Measurements from ENCODE around the gene FIGN.

The FIGN gene

DNA sequence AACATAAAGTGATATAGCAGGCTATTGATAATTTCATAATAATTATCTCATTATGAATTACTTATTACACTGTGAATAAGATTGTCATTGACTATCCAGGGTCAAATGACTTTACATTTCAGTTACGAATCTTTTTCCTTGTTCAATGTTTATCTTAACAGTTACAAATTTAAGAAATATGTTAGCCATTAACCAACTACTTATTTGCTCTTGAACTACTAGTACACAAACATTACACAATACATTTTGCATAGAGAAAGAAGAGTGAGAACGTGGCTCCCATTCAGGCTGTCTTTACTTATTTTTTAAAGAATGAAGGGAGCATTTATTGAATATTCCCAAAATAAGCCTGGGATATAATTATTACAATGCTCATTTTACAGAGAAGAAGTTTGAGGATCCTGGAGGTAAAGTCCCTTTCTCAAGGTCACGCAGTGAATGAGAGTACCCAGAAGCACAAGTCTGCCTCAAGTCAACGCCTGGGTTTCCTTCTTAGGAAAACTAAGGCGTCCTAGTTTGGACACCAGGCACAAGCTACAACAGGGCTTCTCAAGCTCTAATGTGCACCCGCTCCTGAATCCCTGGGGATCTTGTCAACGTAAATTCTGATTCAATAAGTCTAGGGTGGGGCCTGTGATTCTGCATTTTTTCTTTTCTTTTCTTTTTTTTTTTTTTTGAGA, 164.2 kb downstream of the FIGN start:
- no peak for DNase-seq (ENCODE audit: extremely low read depth in 1 of 2, low read depth in 1 of 2)

DNA sequence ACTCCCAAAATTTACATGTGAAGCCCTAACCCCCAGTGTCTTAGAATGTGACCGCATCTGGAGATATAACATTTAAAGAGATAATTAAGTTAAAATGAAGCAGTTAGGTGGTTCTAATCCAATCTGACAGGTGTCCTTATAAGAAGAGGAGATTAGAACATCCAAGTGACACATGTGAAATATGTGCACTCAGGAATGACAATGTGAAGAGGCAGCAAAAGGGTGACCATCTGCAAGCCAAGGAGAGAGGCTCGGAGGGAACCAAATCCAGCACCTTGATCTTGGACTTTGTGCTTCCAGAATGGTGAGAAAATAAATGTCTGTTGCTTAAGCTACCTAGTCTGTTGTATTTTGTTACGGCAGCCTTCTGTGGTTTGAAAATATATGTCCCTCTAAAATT, 165.4 kb downstream of the FIGN start:
- no peak for DNase-seq (ENCODE audit: extremely low read depth in 1 of 2, low read depth in 1 of 2)

DNA sequence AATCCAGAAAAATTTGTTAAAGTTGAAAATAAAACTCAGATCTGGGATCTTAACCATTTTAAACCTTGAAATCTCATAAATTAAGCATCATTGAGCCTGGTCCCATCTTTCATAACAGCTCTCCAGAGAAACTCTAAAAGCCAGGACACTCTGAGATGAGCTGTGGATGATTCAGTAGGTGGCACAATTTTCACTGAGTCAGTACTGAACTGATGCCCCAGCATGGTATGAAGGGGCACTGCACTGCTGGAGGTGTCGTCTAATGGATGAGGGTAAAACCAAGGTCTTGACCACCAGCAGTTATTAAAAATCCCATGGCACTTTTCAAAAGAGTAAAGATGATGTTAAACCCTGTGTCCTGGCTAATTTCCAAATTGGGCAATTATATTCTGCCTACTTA, 170.6 kb downstream of the FIGN start:
- no peak for DNase-seq (ENCODE audit: extremely low read depth in 1 of 2, low read depth in 1 of 2)

DNA sequence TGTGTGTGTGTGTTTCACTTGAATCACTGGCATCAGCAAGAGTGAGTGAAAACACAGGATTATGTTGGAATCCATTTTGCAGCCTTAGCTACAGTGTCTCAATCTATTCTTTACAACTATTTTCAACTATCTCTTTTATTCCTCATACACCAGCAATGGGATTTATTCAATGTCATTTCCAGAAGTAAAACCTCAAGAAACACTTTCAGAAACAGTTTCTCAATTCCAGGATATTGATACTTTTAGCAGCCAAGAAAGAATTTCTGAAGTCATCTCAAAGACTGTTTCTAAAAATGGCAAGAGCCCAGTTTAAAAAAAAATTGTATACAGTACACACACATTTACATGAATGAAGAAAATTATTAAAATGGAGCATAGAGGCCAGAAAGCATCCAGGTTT, 171.6 kb downstream of the FIGN start:
- DNase-seq (ENCODE audit: extremely low read depth in 1 of 2, low read depth in 1 of 2), result no peak

DNA sequence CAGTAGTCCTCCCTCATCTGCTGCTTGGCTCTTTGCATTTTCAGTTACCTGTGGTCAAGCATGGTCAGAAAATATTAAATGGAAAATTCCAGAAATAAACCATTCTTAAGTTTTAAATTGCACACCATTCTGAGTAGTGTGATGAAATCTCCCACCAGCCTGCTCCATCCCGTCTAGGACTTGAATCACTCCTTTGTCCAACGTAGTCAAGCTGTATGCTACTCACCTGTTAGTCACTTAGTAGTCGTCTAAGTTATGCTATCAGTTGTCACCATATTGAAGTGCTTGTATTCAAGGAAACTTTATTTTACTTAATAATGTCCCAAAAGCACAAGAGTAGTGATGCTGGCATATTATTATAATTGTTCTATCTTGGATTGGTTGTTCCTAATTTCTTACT, 172.5 kb downstream of the FIGN start:
- no peak for DNase-seq (ENCODE audit: extremely low read depth in 1 of 2, low read depth in 1 of 2)

DNA sequence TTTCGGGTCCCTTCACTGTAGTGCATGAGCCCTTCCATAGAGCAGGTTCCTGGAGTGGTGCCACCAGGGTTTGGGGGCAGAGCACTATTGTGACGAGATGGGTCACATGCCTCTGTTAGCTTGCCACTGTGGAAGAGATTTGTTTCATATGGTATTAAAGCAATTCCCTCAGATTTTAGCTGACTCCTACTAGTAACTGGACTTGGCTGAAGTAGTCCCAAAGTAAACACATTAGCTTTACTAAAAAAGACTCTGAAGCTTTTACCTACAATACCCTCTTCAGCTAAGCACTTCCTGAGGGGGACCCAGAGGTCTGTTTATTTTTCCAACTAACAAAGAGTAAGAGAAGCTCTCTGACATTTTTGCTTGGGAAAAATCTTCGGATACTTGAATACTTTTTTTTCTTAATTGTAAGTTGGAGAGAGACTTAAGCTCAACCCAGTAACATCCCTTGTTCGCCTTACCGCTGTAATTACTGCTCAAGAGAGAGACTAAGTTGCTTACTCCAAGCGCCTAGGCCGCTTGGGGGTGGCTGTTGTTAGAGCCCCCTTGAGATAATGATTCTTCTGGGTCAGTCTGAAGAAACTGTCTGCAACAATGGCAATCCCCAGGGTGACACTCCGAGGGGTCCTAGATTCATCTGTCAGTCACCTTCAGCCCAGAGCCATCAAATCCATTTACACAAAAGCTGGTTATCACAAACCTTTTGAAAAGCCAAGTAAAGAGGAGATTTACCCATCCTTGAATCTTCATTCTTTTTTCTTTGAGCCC, 177.4 kb downstream of the FIGN start:
- no peak for DNase-seq (ENCODE audit: extremely low read depth in 1 of 2, low read depth in 1 of 2)

DNA sequence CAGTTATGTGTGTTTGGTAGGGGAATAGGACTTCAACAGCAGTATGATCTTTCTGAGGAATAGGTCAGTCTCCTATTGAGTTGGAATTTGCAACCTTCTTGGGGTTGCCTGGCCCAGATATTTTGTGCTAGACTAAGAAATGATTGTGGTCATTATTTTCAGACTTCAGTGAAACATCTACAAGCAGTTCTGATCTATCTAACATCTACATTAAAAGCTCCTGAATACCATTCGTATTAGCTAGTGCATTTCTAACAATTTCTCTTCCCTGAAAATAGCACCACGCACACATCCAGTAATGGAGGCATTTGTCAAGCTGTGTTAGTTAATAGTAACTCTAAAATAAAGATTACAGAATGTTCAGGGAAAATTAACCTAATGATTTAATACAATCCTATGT, 179.3 kb downstream of the FIGN start:
- DNase-seq (ENCODE audit: extremely low read depth in 1 of 2, low read depth in 1 of 2), result no peak

DNA sequence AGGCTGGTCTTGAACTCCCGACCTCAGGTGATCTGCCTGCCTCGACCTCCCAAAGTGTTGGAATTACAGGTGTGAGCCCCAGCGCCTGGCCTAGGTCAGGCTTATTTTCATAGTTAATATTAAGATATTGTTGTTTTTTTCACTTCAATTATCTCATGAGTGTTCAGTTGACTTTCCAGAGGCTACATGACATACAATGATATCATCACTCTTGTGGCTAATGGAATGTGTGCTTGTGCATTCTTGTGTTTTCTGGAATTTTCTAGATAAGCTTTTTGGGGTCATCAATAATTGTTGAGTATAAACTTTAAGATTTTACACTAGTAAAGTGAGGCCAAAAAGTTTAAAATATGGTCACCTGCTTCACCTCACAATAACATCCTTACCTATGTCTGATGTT, 180.9 kb downstream of the FIGN start:
- no peak for DNase-seq (ENCODE audit: extremely low read depth in 1 of 2, low read depth in 1 of 2)

DNA sequence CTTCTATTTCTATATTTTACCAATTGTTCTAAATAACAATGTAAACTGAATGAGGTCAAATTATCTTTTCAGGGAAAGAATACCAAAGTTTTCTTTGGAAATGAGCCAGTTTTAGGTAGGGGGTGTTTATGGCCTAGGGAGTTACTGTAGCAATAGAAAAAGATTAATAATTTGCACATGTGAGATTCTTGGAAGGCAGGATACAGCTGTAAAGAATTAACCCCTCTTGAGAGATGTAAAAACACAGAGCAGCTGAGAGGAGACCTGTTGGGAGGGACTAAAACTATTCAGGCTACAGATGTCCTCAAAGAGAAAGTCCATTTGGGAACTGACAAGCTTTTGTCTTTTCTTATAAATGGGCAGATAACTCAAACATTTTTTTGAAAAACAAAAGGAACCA, 182.2 kb downstream of the FIGN start:
- DNase-seq (ENCODE audit: extremely low read depth in 1 of 2, low read depth in 1 of 2), result no peak

DNA sequence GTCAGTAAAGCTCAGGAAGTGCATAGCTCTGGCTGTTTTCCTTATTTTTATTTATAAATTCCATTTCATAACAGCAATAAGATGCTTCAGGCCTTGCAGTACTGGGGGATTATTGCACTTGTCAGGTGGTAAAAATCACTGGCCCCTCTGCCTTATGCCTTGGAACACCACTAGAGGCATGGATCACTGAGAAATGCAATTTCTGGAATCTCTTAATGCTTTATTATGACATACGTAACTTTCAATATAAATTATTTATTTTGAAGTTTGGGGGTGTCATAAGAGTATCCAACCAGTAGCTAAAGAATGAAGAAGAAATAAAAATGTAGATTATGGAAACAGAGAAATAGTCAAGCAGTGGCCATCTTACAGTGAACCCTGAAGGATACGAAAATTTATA, 183.1 kb downstream of the FIGN start:
- no peak for DNase-seq (ENCODE audit: extremely low read depth in 1 of 2, low read depth in 1 of 2)

DNA sequence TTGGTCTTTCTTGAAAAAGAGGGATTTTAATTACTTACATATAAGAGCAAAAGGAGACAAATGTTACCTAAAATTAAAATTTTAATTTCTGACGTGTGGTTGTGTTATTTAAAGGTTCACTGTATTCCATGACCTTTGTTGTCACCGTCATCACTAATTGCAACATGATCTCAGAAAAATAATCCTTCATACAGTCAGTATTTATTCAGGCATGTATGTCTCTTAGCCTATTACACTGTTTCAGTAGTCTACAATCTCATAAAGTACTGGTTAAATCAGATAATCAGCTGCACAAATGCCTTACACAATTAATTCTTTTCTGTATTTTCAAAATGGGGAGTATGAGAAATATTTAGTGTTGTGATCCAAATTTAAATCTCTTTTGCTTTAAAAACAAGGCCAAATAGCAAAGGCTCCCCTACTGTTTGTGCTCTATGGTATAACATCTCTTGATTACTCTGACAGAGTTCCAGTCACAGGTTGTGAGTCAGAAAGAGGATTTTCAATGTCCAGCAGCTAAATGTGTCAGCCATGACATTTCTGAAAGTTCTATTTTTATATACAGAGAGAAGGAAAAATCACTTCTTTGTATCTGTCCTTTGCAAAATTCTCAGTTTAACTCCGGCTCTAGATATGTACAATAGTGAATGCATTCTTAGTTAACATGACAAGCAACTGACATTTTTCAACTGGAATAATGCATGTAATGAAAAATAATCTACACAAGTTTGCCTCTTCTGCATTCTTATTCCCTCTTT, 184.0 kb downstream of the FIGN start:
- no peak for DNase-seq (ENCODE audit: extremely low read depth in 1 of 2, low read depth in 1 of 2)

DNA sequence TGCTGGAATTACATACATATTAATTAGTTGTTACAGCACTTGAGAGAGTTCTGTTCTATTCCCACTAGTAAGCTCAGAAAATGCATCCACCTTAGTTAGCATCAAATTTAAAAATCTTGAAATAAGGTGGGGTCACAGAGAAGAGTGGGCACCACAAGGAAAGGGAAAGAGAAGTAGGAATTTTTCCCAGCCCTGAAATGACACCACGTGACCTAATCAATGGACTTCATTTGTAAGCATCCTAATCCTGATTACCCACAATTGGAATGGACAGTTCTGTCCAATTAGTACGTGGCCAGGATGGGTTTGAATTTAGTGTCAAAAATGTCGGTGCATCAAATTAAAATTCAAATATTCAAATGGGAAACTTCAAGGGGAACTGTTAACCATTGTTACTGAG, 186.8 kb downstream of the FIGN start:
- DNase-seq (ENCODE audit: extremely low read depth in 1 of 2, low read depth in 1 of 2), result no peak

Data from activated CD8-positive, alpha-beta memory T cell treated with anti-CD3 and anti-CD28 coated beads for 1 hour (primary cell).